ENCODE results near the gene OR4X2. TPM values are rescaled to one million over a fixed set of nuclear protein-coding genes. Genes with fewer than 3 reads are reported as not detected.

OR4X2 gene
- total RNA-seq, 5 donors from 2014 or later (not counting 1 experiment from before 2014, with no cell fraction given), result not detected

Other genes starting within 250 kb of the OR4X2 start
- gene OR4B1, start 28.3 kb upstream of the OR4X2 start, total RNA-seq, result not detected
- not detected for gene OR4X1, start 18.8 kb downstream of the OR4X2 start, total RNA-seq
- not detected for gene OR4S1, start 61.1 kb downstream of the OR4X2 start, total RNA-seq
- gene OR4C3, start 79.8 kb downstream of the OR4X2 start, total RNA-seq, result not detected
- not detected for gene OR4C5, start 121.4 kb downstream of the OR4X2 start, total RNA-seq
- gene OR4A47, start 243.7 kb downstream of the OR4X2 start, total RNA-seq, result not detected

Measured in T-cell (primary cell).